Activated T-cell treated with anti-CD3 and anti-CD28 coated beads, Interleukin-2, amount 50 U/mL, for 72 hours (primary cell): Measurements from ENCODE around the gene KIAA0930. TPM values are rescaled to one million over a fixed set of nuclear protein-coding genes. Genes with fewer than 3 reads are reported as not detected.
"Not testable (repeated sequence)": the region's sequence is repeated elsewhere in the genome, so short reads cannot be mapped to it uniquely, and the experiment has no call there.

Experiments
- ATAC-seq, 2 donors: fragments of 150-1000 bp; cut with Tn5 transposase; replicated peaks in 1 of 2; 2 replicates each; pipeline ENCODE4 v1.10.0; 2021; ENCODE audit warnings: moderate library complexity in 2 of 2, mild to moderate bottlenecking in 1 of 2
- DNase-seq, 2 donors: peaks; one replicate each; pipeline ENCODE4 v3.0.0; 2021 to 2022; ENCODE audit warnings: mixed read lengths in 1 of 2
- H3K27ac Mint-ChIP-seq: one replicate; pipeline ENCODE4 v1.8.0; 2022; ENCODE audit warnings: mild to moderate bottlenecking, moderate library complexity, mixed read lengths
- H3K27me3 Mint-ChIP-seq: one replicate; pipeline ENCODE4 v1.8.0; 2022; ENCODE audit warnings: low read depth, mixed read lengths
- H3K36me3 Mint-ChIP-seq, 2 donors: one replicate each; pipeline ENCODE4 v1.8.0; 2022; ENCODE audit warnings: mixed read lengths in 2 of 2, mild to moderate bottlenecking in 1 of 2; ENCODE audit not compliant: insufficient read depth in 2 of 2
- H3K4me1 Mint-ChIP-seq: one replicate; pipeline ENCODE4 v1.8.0; 2022; ENCODE audit warnings: low read depth, mixed read lengths
- H3K4me3 Mint-ChIP-seq, 2 donors: one replicate each; pipeline ENCODE4 v1.8.0; 2022; ENCODE audit warnings: mild to moderate bottlenecking in 2 of 2, mixed read lengths in 2 of 2, moderate library complexity in 2 of 2
- H3K9me3 Mint-ChIP-seq, 2 donors: one replicate each; pipeline ENCODE4 v1.8.0; 2022; ENCODE audit warnings: mixed read lengths in 2 of 2
- total RNA-seq, 2 donors: library from RNA; stranded (reverse); gene quantifications; one replicate each; pipeline ENCODE4 v1.2.3, GENCODE V29; 2022

The KIAA0930 gene
- total RNA-seq: 10 to 100 TPM; 25.3 to 26.4 TPM

GRCh38 chr22:45240810-45241631, at the start of gene KIAA0930:
Gene KIAA0930, minus strand, starts transcription at chr22:45240894. Its CDS starts 191 bp downstream, at chr22:45240703.
- Mint-ChIP-seq H3K27me3 (no peaks in the 10 kb centered on the region), H3K4me3 (peak within 1 kb of the TSS; percentile 90 to 91), H3K9me3 (no peaks in the 10 kb centered on the region), H3K36me3 (no peaks in the 10 kb centered on the region), H3K4me1 (peaks cover 32% of the 10 kb centered on the region), H3K27ac (peak within 1 kb of the TSS; percentile 68)
- DNase-seq (peak; percentile 83 to 86), ATAC-seq (peak; percentile 79 to 81)

- DNase-seq (no peak), ATAC-seq (no peak)
- no peaks in the 10 kb centered on the region for H3K9me3 Mint-ChIP-seq
- no peaks in the 10 kb centered on the region for H3K36me3 Mint-ChIP-seq
- H3K27me3 Mint-ChIP-seq: peaks cover 22% of the 10 kb centered on the region
- H3K4me1 Mint-ChIP-seq: no peaks in the 10 kb centered on the region
- no peak overlapping the region for H3K4me3 Mint-ChIP-seq
- H3K27ac Mint-ChIP-seq: no peak overlapping the region
Measured at GRCh38 chr22:45286854-45287551, 46.3 kb upstream of the KIAA0930 start.

- Mint-ChIP-seq H3K4me1 (peaks cover 9% of the 10 kb centered on the region), H3K27ac (no peak overlapping the region), H3K36me3 (no peaks in the 10 kb centered on the region), H3K27me3 (peaks cover 22% of the 10 kb centered on the region), H3K9me3 (no peaks in the 10 kb centered on the region), H3K4me3 (peak overlapping the region; percentile 5 to 46)
- ATAC-seq (no peak), DNase-seq (no peak)
Measured at GRCh38 chr22:45285263-45286058, 44.8 kb upstream of the KIAA0930 start.

- Mint-ChIP-seq H3K4me3 (peak within 1 kb of the TSS; percentile 63 to 64), H3K9me3 (no peaks in the 10 kb centered on the region), H3K27me3 (peaks cover 22% of the 10 kb centered on the region), H3K36me3 (no peaks in the 10 kb centered on the region), H3K27ac (no peak within 1 kb of the TSS), H3K4me1 (peaks cover 16% of the 10 kb centered on the region)
- ATAC-seq: peak; percentile 99
- peak; percentile 78 to 79 for DNase-seq
Measured at GRCh38 chr22:45284705-45285262, 44.1 kb upstream of the KIAA0930 start, which contains the start of gene UPK3A. Gene UPK3A, plus strand, starts transcription at chr22:45284949. Its CDS starts 65 bp downstream, at chr22:45285014.

GRCh38 chr22:45281010-45281409, 40.3 kb upstream of the KIAA0930 start:
- peaks cover 30% of the 10 kb centered on the region for H3K4me1 Mint-ChIP-seq
- no peak overlapping the region for H3K27ac Mint-ChIP-seq

GRCh38 chr22:45280587-45280980, 39.9 kb upstream of the KIAA0930 start:
- Mint-ChIP-seq H3K27me3 (peaks cover 18% of the 10 kb centered on the region), H3K4me3 (no peak overlapping the region), H3K9me3 (no peaks in the 10 kb centered on the region), H3K36me3 (no peaks in the 10 kb centered on the region), H3K27ac (no peak overlapping the region), H3K4me1 (peaks cover 30% of the 10 kb centered on the region)
- DNase-seq (no peak), ATAC-seq (no peak)

More at GRCh38 chr22:45281010-45281409, 40.3 kb upstream of the KIAA0930 start:
- Mint-ChIP-seq H3K36me3 (no peaks in the 10 kb centered on the region), H3K4me3 (no peak overlapping the region), H3K27me3 (peaks cover 22% of the 10 kb centered on the region), H3K9me3 (no peaks in the 10 kb centered on the region)
- DNase-seq (no peak), ATAC-seq (no peak)

- Mint-ChIP-seq H3K9me3 (no peaks in the 10 kb centered on the region), H3K4me3 (no peak overlapping the region), H3K27ac (no peak overlapping the region), H3K4me1 (peaks cover 30% of the 10 kb centered on the region), H3K27me3 (no peaks in the 10 kb centered on the region), H3K36me3 (no peaks in the 10 kb centered on the region)
- DNase-seq (no peak), ATAC-seq (no peak)
Measured at GRCh38 chr22:45278125-45278524, 37.4 kb upstream of the KIAA0930 start.

- ATAC-seq, H3K36me3 Mint-ChIP-seq, H3K27ac Mint-ChIP-seq, H3K27me3 Mint-ChIP-seq, DNase-seq, H3K4me3 Mint-ChIP-seq, H3K9me3 Mint-ChIP-seq: not testable (repeated sequence)
- H3K4me1 Mint-ChIP-seq: peaks cover 30% of the 10 kb centered on the region
Measured at GRCh38 chr22:45277720-45278119, 37.0 kb upstream of the KIAA0930 start.

GRCh38 chr22:45276507-45277105, 35.9 kb upstream of the KIAA0930 start:
- DNase-seq (no peak), ATAC-seq (no peak)
- Mint-ChIP-seq H3K27me3 (no peaks in the 10 kb centered on the region), H3K27ac (no peak overlapping the region), H3K9me3 (no peaks in the 10 kb centered on the region), H3K4me3 (no peak overlapping the region), H3K36me3 (no peaks in the 10 kb centered on the region), H3K4me1 (peaks cover 30% of the 10 kb centered on the region)

GRCh38 chr22:45273452-45274075, 32.9 kb upstream of the KIAA0930 start:
- ATAC-seq: no peak
- peaks cover 16% of the 10 kb centered on the region for H3K4me1 Mint-ChIP-seq
- H3K9me3 Mint-ChIP-seq: no peaks in the 10 kb centered on the region
- H3K36me3 Mint-ChIP-seq: no peaks in the 10 kb centered on the region
- no peak overlapping the region for H3K27ac Mint-ChIP-seq
- no peak for DNase-seq
- peaks cover 9% of the 10 kb centered on the region for H3K27me3 Mint-ChIP-seq
- no peak overlapping the region for H3K4me3 Mint-ChIP-seq

GRCh38 chr22:45272498-45272897, 31.8 kb upstream of the KIAA0930 start:
- no peak overlapping the region for H3K4me3 Mint-ChIP-seq
- peaks cover 9% of the 10 kb centered on the region for H3K27me3 Mint-ChIP-seq

GRCh38 chr22:45271667-45272201, 31.0 kb upstream of the KIAA0930 start:
- H3K27ac Mint-ChIP-seq: no peak overlapping the region
- no peak for ATAC-seq
- no peaks in the 10 kb centered on the region for H3K36me3 Mint-ChIP-seq
- no peaks in the 10 kb centered on the region for H3K9me3 Mint-ChIP-seq
- peaks cover 9% of the 10 kb centered on the region for H3K27me3 Mint-ChIP-seq
- H3K4me1 Mint-ChIP-seq: peaks cover 11% of the 10 kb centered on the region
- H3K4me3 Mint-ChIP-seq: no peak overlapping the region
- no peak for DNase-seq

More at GRCh38 chr22:45272498-45272897, 31.8 kb upstream of the KIAA0930 start:
- Mint-ChIP-seq H3K4me1 (peaks cover 11% of the 10 kb centered on the region), H3K36me3 (no peaks in the 10 kb centered on the region), H3K27ac (no peak overlapping the region), H3K9me3 (no peaks in the 10 kb centered on the region)
- DNase-seq (no peak), ATAC-seq (no peak)
